ENCODE results near the gene BEAN1. TPM values are rescaled to one million over a fixed set of nuclear protein-coding genes. Genes with fewer than 3 reads are reported as not detected.
A peak's percentile ranks its signal among the peaks of the same experiment; 100 is the strongest.

BEAN1 gene
- total RNA-seq, 1 experiment from 2014 or later, result 0.24 TPM

DNA sequence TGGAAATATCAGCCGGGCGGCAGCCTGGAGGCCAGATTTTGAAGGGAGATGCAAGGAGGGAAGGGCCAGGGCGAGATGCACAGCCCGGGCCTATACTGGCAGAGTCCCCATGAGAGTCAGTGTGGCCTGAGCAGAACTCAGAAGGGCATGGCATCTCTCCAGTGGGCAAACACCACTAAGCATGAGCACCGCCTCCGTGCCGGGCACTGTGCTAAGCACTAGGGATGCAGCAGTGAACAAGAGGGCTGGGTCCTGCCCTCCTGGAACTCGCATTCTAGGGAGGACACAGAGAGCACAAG lies 89.4 kb downstream of the BEAN1 start:
- H3K4me1 Mint-ChIP-seq, result peaks cover 37 to 44% of the 10 kb centered on the region in 2 experiments
- H3K9ac ChIP-seq (ENCODE audit: extremely low read depth, insufficient read length, low read length), result no peak overlapping the region

More for the DNA sequence above, 89.4 kb downstream of the BEAN1 start:
- Histone ChIP-seq H3K23ac (ENCODE audit: insufficient read length, low read depth, low read length) (no peak overlapping the region), H2AK5ac (ENCODE audit: insufficient read length, low read length) (no peak overlapping the region), H3K14ac (ENCODE audit: insufficient read depth, low read length) (no peak overlapping the region), H2BK15ac (ENCODE audit: low read depth, low read length) (no peak overlapping the region), H3K4me2 (ENCODE audit: insufficient read depth, insufficient read length, low read length) (no peak overlapping the region), H3K18ac (ENCODE audit: insufficient read length, low read depth, low read length) (no peak overlapping the region), H3K27me3 (ENCODE audit: insufficient read depth, low read length) (no peaks in the 10 kb centered on the region), H3K4ac (ENCODE audit: low read depth, low read length) (no peak overlapping the region), H2BK120ac (ENCODE audit: low read depth, low read length, poor library complexity, severe bottlenecking) (no peak overlapping the region), H4K20me1 (ENCODE audit: control insufficient read depth, insufficient read depth, insufficient read length) (no peaks in the 10 kb centered on the region), H3T11ph (ENCODE audit: low read length) (no peak overlapping the region), H3K4me1 (ENCODE audit: insufficient read depth, low read length) (peaks cover 4% of the 10 kb centered on the region; the same call in 1 of the 2 replicates), H3K9me3 (ENCODE audit: control insufficient read depth, low read depth, low read length) (no peaks in the 10 kb centered on the region), H3K79me1 (ENCODE audit: insufficient read depth, low read depth, low read length, poor library complexity, severe bottlenecking) (no peaks in the 10 kb centered on the region), H3K79me2 (ENCODE audit: insufficient read depth, low read length) (no peaks in the 10 kb centered on the region), H2BK12ac (ENCODE audit: insufficient read length, low read depth, low read length) (no peak overlapping the region), H4K5ac (ENCODE audit: insufficient read length, low read depth, low read length) (no peak overlapping the region), H3K27ac (ENCODE audit: insufficient read length, low read depth, low read length) (no peak overlapping the region), H2BK5ac (ENCODE audit: insufficient read length, low read length) (no peak overlapping the region), H4K91ac (ENCODE audit: insufficient read length, low read depth, low read length) (no peak overlapping the region), H3K23me2 (ENCODE audit: insufficient read length, low read depth, low read length, poor library complexity, severe bottlenecking) (no peaks in the 10 kb centered on the region), H2AFZ (ENCODE audit: low read length) (no peak overlapping the region), H2BK20ac (ENCODE audit: low read depth, low read length, poor library complexity, severe bottlenecking) (no peak overlapping the region), H3K56ac (ENCODE audit: insufficient read length, low read depth, low read length) (no peak overlapping the region), H4K8ac (replicated peaks; ENCODE audit: insufficient read length, low read depth, low read length) (no peak overlapping the region)
- peaks cover 9 to 17% (median 12%) of the 10 kb centered on the region in 3 experiments; a peak in 6 of 7 replicates for H3K36me3 Mint-ChIP-seq (ENCODE audit: insufficient read depth in 1 of 3, low read depth in 3 of 3)
- WGBS (ENCODE audit: extremely low coverage, insufficient read length, low lambda C conversion rate), result no CpG with 5 or more reads among the region's 8 CpGs
- peaks cover 2 to 3% of the 10 kb centered on the region in 2 experiments; a peak in 2 of 5 replicates for H3K9me3 Mint-ChIP-seq
- peak overlapping the region in 1 of 2 experiments; percentile 11; a peak in 1 of 5 replicates for H3K4me3 Mint-ChIP-seq
- peaks cover 7% of the 10 kb centered on the region for H3K27me3 Mint-ChIP-seq (ENCODE audit: low read depth)
- no peak for DNase-seq
- no peak for TF ChIP-seq CTCF (conservative IDR thresholded peaks at IDR 0.05)
- H3K27ac Mint-ChIP-seq, result peak overlapping the region in 1 of 3 experiments; percentile 87; a peak in 1 of 7 replicates
